GM19372 (cell line): Measurements from ENCODE around the gene FAM227A.
"Not testable (repeated sequence)": the region's sequence is repeated elsewhere in the genome, so short reads cannot be mapped to it uniquely, and the experiment has no call there.

Experiments used
- ATAC-seq: cut with Tn5 transposase; IDR thresholded peaks from one replicate; pipeline ENCODE4 v1.9.1; 2021; ENCODE audit warnings: mild to moderate bottlenecking, low read depth, moderate library complexity; ENCODE audit not compliant: unreplicated experiment

The FAM227A gene

GRCh38 chr22:38674888-38675287 lies 18.7 kb upstream of the FAM227A start:
- no peak for ATAC-seq

GRCh38 chr22:38657045-38657909 lies 1.1 kb upstream of the FAM227A start:
- ATAC-seq: no peak

- no peak for ATAC-seq
Measured at GRCh38 chr22:38655519-38656255, 505 bp downstream of the FAM227A start.

GRCh38 chr22:38653741-38654140 lies 2.5 kb downstream of the FAM227A start:
- no peak for ATAC-seq

GRCh38 chr22:38652859-38653258 lies 3.3 kb downstream of the FAM227A start:
- no peak for ATAC-seq

GRCh38 chr22:38649841-38650522 lies 6.2 kb downstream of the FAM227A start:
- ATAC-seq: no peak

- no peak for ATAC-seq
Measured at GRCh38 chr22:38645430-38645829, 10.8 kb downstream of the FAM227A start.

GRCh38 chr22:38644245-38644644 lies 11.9 kb downstream of the FAM227A start:
- not testable (repeated sequence) for ATAC-seq

- no peak for ATAC-seq
Measured at GRCh38 chr22:38641476-38642040, 14.6 kb downstream of the FAM227A start.

GRCh38 chr22:38638728-38639127 lies 17.5 kb downstream of the FAM227A start:
- no peak for ATAC-seq

- ATAC-seq: no peak
Measured at GRCh38 chr22:38638216-38638615, 18.0 kb downstream of the FAM227A start.

- no peak for ATAC-seq
Measured at GRCh38 chr22:38632528-38632927, 23.7 kb downstream of the FAM227A start.

- no peak for ATAC-seq
Measured at GRCh38 chr22:38631724-38632123, 24.5 kb downstream of the FAM227A start.

GRCh38 chr22:38629108-38629507 lies 27.1 kb downstream of the FAM227A start:
- ATAC-seq: no peak

- no peak for ATAC-seq
Measured at GRCh38 chr22:38628444-38628843, 27.7 kb downstream of the FAM227A start.

- no peak for ATAC-seq
Measured at GRCh38 chr22:38623351-38623750, 32.8 kb downstream of the FAM227A start.

GRCh38 chr22:38618682-38619081 lies 37.5 kb downstream of the FAM227A start:
- no peak for ATAC-seq

GRCh38 chr22:38618258-38618657 lies 37.9 kb downstream of the FAM227A start:
- no peak for ATAC-seq

- not testable (repeated sequence) for ATAC-seq
Measured at GRCh38 chr22:38615064-38615405, 41.2 kb downstream of the FAM227A start.

- no peak for ATAC-seq
Measured at GRCh38 chr22:38614332-38615063, 41.7 kb downstream of the FAM227A start.
